Iris pigment epithelial cell (primary cell): ENCODE data around the gene PLBD2.
A peak's percentile ranks its signal among the peaks of the same experiment; 100 is the strongest.
"Not testable (repeated sequence)": the region's sequence is repeated elsewhere in the genome, so short reads cannot be mapped to it uniquely, and the experiment has no call there.

Experiments used
- DNase-seq: peaks from one replicate; pipeline ENCODE4 v3.0.0-alpha.2; 2011; ENCODE audit warnings: low read depth

PLBD2 gene

DNA sequence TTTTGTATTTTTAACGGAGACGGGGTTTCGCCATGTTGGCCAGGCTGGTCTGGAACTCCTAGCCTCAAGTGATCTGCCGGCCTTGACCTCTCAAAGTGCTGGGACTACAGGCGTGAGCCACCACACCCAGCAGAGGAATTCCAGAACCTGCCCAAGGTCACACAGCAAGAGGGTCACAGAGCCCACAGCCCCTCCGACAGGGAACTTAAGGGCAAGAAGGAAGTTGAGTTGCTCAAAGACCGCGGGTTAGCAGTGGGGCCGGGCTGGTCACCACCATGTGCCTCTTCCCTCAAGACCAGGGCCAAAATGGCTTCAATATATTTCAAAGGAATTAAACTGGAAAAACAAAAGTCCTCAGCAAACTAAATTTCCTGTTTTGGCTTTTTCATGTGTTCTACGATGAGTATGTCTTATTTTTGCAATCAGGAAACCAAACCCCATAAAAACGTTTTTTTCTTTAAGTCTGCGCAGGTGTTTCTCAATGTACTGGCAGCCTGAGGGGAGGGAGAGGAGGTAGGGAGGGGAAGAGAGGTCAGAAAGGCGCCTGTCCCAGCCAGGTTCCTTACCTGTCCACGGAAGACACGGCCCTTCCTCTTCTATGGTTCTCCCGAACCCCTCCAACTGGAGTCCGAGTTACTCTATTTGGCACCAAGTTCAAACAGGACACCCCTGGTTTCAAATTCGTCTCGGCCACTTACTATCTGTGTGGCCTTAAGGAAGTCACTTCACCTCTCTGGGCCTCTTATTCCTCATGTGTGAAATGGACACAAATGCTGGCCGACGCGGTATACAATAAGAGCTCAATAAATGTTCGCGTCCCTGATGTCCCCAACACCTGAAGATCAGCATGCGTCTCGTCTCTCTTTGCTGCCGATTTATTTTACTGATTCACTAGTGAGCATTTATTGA, 24.3 kb upstream of the PLBD2 start:
- DNase-seq: no peak

DNA sequence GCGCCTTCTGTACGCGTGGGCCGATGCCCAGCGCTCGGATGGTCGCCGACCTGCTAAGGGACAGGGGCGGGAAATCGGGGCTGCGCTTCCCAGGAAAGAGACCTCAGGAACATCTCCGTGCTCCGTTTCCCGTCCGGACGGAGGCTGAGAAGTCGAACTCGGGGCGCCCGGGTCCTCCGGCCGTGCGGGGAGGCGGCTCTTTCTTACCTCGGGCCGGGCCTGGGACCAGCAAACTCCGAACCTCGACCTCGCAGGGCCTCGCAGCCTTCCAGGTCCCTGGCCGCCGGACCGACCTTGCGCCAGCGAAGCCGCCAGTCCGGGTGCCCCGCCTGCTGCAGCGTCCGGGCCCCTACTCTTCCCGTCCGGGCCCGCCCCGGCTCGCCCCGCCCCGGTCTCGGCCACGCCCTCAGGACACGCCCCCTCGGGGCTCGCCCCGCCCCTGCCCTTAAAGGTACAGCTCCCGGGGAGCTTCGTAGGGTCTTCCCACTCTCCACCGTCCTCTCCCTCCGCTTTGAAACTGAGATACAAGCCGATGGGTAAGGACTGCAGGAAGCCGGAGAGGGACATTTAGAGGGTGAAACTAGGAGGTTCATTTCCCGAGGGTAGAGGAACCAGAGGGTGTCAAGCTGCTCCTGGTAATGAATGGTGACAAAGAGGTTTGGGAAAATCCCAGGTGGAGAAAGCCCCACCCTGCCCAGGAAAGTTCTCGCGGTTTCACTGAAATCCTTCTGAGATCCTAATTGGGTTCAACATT, 23.4 kb upstream of the PLBD2 start, which contains the start of gene SLC8B1:
Gene SLC8B1, minus strand, starts transcription at position 324 of the 754 bp plus-strand sequence. CDS start 2,231 bp downstream, outside the sequence.
- peak; percentile 70 for DNase-seq

- no peak for DNase-seq
These were observed 18.8 kb upstream of the PLBD2 start for GRCh38 chr12:113339540-113339939.

- DNase-seq: no peak
These were observed 18.3 kb upstream of the PLBD2 start for GRCh38 chr12:113340061-113340460.

GRCh38 chr12:113341535-113341934, 16.9 kb upstream of the PLBD2 start:
- DNase-seq: no peak

- DNase-seq: no peak
These were observed 13.1 kb upstream of the PLBD2 start for GRCh38 chr12:113345318-113345717.

DNA sequence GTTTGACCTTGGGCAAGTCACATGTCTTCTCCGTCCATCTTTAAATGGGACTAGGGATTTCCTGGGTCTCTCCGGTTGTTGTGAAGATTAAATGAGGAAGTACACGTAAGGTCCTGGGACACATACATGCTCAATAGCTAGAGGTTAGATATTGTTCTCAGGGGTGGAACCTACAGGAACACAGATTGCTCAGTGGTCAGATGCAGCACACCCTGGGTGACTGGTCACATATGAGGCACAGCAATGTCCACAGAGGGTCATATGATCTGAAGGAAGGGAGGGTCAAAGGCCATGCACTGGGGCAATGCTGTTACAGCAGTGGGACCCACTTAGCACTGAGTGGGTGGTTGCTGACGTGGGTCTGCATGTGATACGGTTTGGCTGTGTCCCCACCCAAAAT, 12.0 kb upstream of the PLBD2 start:
- no peak for DNase-seq

DNA sequence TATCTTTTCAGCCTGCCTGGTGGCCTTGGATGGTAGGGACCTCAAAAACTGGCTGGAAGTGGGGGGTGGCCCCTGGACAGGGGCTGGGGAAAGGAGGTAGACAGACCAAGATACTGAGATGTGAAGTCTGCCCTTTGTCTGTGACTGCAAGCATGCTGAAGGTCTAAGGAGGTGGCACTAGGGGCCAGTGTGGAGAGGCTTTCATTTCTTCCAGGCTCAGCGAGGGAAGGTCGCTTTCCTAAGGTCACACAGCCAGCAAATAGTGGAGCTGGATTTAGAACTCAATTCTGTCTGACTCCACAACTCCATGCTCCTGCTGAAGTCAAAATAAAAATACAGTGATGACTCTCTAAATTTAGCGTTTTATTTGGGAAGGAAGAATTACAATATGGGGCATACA, 11.3 kb upstream of the PLBD2 start:
- no peak for DNase-seq

DNA sequence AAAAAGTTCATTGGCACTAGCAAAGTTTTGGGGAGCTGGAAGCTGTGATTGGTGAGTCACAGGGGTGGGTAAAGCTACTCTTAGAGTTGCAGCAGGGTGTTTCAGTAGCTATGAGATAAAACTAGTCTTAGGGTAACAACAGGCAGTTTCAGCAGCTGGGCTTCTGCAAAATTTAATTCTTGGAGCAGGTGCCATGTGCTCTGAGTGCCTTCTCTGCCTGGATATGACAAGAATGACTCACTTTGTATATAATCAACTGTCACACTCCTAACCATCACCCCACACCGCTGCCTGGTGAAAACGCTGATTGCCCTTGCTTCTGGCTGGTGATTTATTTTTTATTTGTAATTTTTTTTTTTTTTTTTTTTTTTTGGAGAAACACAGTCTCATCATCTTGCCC, 10.5 kb upstream of the PLBD2 start:
- DNase-seq: no peak

- no peak for DNase-seq
These were observed 9.4 kb upstream of the PLBD2 start for GRCh38 chr12:113348849-113349536.

- no peak for DNase-seq
These were observed 7.3 kb upstream of the PLBD2 start for GRCh38 chr12:113351089-113351488.

GRCh38 chr12:113354192-113354591, 4.2 kb upstream of the PLBD2 start:
- DNase-seq: not testable (repeated sequence)

DNA sequence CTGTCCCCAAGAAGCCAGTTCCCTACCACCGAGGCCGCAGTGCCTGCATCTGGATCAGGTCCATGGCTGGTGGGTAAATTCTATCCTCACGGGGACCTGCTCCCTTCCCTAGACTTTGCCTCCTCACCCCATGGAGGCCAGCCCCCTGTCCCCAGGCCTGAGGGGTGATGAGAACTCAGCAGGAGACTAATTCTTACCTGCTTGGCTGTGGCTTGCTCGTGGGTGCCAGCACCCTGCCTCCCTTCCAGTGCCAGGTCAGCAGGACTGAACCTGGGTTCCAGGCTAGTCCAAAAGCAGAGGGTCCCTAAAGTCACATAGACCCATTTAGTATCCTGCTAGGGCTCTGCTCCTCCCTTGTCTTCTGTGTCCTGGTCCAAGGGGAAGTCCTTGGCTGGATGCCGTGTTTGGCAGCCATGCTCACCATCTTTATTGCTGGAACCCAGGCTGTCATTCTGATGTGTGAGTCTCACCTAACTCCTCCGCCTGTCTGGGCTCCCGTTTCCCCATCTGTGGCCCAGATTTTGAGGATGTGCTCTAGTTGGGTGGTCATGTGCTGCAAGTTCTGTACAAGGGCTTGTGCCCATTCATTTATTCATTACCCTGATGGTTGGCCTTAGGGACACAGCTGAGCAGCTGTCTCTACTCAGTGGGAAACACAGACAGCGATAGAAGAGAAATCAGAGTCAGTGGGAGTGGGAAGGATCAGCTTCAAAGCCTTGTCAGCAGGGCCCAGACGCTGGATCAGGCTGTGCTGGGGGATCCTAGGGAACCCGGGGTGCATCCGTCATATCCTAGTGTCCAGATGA, 949 bp downstream of the PLBD2 start:
- DNase-seq: no peak

DNA sequence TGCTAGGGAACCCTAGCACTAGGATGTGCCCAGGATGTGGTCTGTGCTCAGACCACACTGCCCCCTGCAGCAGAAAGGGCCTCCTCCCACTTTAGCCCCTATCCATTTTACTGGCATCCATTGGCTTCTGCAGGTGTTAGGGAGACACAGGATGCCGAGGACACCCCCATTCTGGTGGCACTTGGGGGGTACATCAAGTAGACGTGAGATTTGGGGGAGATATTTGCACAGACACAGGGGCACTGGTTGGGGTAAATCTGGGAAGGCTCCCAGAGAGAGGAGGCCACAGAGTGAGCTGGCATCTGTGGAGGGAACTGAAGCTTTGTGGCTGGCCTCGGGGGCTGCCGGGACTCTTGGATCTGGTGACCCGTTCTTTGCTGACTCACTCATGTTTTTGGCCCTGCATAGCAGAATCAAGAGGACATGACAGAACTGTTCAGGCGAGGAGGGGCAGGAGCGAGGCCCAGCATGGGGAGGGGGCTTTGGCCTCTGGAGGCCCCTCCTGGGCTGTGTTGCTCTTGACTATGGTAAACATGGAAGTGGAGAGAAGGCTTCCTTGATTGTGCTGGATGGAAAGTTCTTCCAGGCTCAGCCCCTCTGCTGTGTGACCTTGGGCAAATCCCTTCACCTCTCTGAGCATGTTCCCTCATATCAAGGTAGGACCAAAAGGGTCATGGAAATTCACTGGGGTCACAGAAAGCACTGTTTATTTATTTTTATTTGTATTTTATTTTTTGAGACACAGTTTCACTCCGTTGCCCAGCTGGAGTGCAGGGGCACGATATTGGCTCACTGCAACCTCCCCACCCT, 1.8 kb downstream of the PLBD2 start:
- no peak for DNase-seq

DNA sequence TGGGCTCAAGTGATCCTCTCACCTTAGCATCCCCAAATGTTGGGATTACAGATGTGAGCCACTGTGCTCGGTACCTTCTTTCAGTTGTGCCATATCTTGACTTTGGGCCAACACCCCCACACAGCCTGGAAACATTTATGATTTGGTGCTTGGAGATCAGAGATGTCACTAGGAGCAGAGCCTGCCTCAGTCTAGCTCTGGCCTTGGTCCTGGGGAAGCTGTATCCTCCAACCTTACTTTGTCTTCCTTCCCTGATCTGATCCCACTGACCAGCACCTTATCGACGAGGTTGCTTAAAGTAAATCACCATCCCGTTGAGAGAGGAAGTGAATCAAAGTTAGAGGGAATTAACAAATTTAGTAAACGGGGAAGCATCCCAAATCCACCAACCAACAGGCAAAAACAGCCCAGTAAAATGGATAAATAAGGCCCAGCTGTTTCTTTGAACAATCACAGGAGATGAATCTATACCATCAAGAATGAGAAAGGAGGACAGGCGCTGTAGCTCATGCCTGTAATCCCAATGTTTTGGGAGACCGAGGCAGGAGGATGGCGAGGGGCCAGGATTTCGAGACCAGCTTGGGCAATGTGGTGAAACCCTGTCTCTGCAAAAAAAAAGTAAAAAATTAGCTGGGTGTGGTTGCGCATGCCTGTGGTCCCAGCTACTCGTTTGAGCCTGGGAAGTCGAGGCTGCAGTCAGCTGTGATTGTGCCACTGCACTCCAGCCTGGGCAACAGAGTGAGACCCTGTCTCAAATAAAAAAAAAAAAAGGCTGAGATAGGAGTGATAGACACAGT, 3.4 kb downstream of the PLBD2 start:
- DNase-seq: no peak

GRCh38 chr12:113364698-113365097, 6.3 kb downstream of the PLBD2 start:
- no peak for DNase-seq

DNA sequence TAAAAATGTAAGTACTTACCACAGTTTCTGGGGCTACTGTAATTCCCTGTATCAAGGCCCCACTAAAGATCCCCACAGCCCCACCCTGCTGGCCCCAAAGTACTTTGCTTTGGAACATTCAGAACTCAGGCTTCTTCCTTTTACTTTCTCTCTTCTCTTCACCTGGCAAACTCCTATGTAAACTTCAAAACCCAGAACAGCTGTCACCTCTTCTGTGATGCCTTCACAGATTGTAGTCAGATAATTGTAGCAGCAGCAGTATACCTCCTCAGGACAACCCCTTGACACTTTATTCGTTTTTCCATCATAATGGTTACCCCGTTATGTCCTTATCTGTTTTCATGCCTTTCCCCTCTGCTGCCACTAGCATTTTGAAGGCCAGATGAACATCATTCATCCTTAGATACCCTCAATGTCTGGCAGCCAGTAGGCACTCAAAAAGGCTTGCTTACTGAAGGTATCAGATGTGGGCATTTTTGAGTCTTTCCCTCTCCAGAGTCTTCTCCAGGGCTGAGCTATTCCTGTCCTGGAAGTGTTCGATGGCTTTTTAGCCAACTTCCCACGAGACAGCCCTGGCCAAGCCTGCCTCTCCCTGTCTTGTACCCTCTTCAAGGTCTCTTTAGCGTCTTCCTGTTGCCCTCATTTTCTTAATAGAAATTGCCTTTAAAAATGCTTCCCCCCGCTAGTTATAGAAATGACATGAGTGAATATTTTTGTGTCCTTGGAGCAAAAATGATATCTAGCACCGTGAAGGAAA, 7.4 kb downstream of the PLBD2 start:
- DNase-seq: no peak

GRCh38 chr12:113366827-113367226, 8.4 kb downstream of the PLBD2 start:
- DNase-seq: no peak

- no peak for DNase-seq
These were observed 9.9 kb downstream of the PLBD2 start for GRCh38 chr12:113368331-113368730.
